ENCODE results near the gene RNF223.

The RNF223 gene

DNA sequence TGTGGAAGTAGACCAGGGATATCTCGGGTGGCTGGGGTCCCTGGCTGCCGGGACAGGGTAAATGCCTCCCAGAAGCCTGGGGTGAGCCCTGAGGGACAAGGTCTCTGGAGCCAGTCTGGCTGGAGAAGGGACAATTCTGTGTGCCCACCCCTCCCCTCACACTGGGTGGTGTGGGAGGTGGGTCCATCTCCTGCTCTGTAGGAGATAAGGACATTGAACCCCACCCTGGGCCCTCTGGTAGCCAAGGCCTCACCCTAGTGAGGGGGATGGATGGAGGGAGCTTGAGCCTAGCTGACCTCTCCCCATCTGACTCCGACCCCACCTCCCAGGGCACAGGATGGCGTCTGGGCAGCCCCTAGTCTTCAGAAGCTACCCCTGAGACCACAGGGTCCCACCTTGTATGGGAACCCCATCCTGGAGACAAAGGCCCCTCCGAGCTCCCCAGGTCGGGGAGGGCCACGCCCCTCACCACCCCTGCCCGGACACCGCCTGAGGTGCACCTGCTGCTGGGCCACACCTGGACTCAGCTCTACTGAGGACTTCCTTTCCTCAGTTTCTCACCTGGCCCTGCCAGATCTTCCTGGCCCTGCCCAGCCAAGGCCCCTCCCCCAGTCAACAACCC lies 49.8 kb downstream of the RNF223 start:
- DNase-seq, result no peak

DNA sequence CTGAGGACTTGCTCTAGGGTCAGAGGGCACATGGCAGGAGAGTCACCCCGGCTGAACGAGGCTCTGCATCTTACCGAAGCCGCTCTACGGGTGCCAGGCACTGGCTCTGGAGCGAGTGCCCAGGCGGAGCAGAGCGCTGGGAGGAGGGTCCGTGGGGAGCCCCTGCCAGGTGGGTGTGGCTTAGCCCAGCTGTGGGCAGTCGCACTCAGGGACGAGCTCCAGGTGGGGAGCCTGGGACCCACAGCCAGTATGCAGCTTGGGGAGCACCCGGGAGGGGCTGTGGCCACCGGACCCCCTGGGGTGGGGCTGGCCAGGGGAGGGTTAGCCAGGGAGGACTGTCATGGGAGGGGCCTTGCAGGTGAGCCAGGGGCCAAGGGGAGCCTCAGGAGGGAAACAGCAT lies 50.4 kb downstream of the RNF223 start:
- DNase-seq, result no peak

DNA sequence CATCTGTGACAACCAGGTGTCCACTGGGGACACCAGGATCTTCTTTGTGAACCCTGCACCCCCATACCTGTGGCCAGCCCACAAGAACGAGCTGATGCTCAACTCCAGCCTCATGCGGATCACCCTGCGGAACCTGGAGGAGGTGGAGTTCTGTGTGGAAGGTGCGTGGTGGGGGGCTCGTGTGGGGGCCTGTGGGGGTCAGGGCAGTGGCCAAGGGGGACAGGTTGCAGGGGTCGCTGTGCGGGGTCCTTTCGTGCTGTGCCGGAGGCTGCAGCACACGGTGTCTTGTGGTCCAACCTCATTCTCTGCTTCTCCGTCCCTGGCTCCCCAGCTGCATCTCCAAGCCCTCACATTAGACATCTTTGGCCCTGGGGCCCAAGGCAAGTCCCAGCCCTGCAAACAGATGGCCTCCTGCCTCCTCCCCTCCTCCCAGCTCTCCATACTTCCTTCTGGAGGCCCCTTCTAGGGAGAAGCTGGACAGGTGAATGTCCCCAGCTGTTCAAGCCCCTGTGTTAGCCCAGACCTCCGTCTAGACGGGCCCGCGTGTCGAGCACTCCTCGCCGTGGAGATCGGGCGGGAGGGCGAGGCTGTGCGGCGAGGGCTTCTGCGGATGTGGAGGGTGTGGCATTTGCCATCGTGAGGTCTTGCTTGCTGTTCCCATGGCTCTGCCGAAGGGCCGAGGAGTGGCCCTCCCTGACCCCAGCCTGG lies 51.6 kb downstream of the RNF223 start:
- no peak for DNase-seq

DNA sequence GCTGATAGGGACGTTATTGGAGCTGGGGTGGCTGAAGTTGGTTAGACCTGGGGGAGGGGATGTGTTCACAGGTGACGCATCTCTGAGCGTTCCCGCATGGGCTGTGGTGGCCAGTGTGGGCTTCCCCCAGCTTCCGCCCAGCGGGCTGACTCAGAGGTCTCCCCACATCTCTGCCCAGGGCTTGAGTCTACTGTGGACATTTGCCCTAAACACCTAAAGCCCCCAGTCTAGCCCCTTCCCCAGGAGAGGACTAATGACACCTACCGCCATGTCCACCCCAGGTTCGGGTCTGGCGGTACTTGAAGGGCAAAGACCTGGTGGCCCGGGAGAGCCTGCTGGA lies 52.2 kb downstream of the RNF223 start:
- no peak for DNase-seq

DNA sequence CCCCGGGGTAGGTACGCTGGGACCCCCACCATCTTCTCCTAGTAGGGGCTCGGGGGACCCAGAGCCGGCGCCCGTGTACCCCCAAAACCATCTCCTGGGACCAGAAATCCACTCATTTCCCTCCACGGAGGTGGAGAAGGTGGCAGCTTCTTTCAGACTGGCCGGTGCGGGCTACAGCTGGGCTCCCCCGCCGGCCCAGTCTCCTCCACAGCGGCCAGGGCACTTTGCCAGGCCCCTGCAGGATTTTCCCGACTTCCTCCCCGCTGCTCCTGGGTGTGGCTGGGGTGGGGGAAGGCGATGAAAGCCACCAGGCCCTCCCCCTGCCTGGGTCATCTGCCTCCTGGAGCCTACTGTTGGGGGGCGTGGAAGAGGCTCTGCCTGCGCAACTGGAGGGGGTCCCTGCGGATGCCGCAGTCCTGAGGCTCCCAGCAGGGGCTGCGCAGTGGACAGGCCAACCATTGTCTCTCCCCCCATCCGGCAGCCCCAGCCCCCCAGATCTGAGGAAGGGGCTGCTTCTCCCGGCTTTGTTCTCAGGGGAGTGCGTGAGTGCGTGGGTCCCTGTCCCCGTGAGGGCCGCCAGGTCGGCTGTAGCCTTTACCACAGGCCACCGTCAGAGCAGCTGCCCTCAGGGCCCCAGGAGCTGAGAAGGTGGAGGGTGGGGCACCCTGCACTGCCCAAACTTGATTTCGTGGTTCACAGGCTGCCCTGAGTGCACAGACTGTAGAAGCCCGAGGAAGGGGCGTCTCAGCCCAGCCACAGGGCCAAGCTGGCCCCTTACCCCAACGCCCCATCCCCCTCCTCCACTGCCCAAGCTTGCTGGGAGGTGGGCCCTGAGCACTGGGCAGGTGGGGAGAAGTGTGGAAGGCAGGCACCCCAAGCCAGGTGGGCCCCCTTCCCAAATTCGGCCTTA lies 52.8 kb downstream of the RNF223 start:
- no peak for DNase-seq
